Spinal cord (tissue), 10 donors: ENCODE results near the gene PPM1K. TPM values are rescaled to one million over a fixed set of nuclear protein-coding genes. Genes with fewer than 3 reads are reported as not detected.
A peak's percentile ranks its signal among the peaks of the same experiment; 100 is the strongest.
"Not testable (repeated sequence)": the region's sequence is repeated elsewhere in the genome, so short reads cannot be mapped to it uniquely, and the experiment has no call there.

Source experiments
- DNase-seq, 6 donors: peaks; one replicate each; pipeline versions ENCODE4 v3.0.0 to v3.0.0-alpha.2; 2013 to 2015; ENCODE audit warnings: low spot score in 6 of 6, low read depth in 4 of 6
- H3K27ac ChIP-seq: one replicate; pipeline ENCODE4 v1.5.1; 2013; ENCODE audit warnings: low read depth, low read length, control low read depth
- H3K27me3 ChIP-seq: one replicate; pipeline ENCODE4 v1.6.1; 2013; ENCODE audit warnings: low read length; ENCODE audit not compliant: control insufficient read depth, insufficient read depth
- H3K36me3 ChIP-seq: one replicate; pipeline ENCODE4 v1.6.1; 2013; ENCODE audit warnings: low read length; ENCODE audit not compliant: control insufficient read depth, insufficient read depth
- H3K4me1 ChIP-seq: one replicate; pipeline ENCODE4 v1.6.1; 2013; ENCODE audit warnings: low read length; ENCODE audit not compliant: control insufficient read depth, insufficient read depth
- H3K4me3 ChIP-seq: one replicate; pipeline ENCODE4 v1.5.1; 2013; ENCODE audit warnings: low read depth, low read length, control low read depth
- H3K9me3 ChIP-seq: one replicate; pipeline ENCODE4 v1.6.1; 2013; ENCODE audit warnings: low read length; ENCODE audit not compliant: control insufficient read depth, insufficient read depth
- WGBS: methylation state at CpG from one replicate; pipeline ENCODE4 v1.1.5; 2013; ENCODE audit warnings: missing lambda C conversion rate; ENCODE audit not compliant: insufficient coverage; 5-methylcytosine and 5-hydroxymethylcytosine counted together
- long read RNA-seq, 4 donors: transcript quantifications; one replicate each; lab custom pipeline, GENCODE V29; 2026
- polyA plus RNA-seq, 2 donors: library from polyadenylated mRNA; unstranded; fragments of 120-200 nt; gene quantifications; one replicate each; pipeline ENCODE4 v1.2.1, GENCODE V29; 2013; ENCODE audit not compliant: insufficient read length in 2 of 2
- total RNA-seq, 2 donors: library from RNA; depleted of rRNA in 1 of 2; stranded (reverse); fragments of 120-200 nt in 1 of 2; fragments of >200 nt in 1 of 2; gene quantifications; one replicate each; pipeline versions ENCODE4 v1.2.3 to v1.2.4, GENCODE V29; 2013 to 2014
- donor health status: healthy.

Gene PPM1K
- total RNA-seq (100 to 1,000 TPM in 1 of 2 donors, 10 to 100 TPM in 1; 47.9 to 102 TPM), polyA plus RNA-seq (10 to 100 TPM; 50.5 to 62.3 TPM)
- long read RNA-seq, donor 1, full-length matches to known transcripts: 1 of 8 reads
- long read RNA-seq, donor 1, partial matches to known transcripts: 7 of 8 reads
- long read RNA-seq, donor 1, other reads (novel, unspliced or antisense): 0 of 8 reads
- long read RNA-seq, donor 2, full-length matches to known transcripts: 4 of 4 reads
- long read RNA-seq, donor 2, partial matches to known transcripts: 0 of 4 reads
- long read RNA-seq, donor 2, other reads (novel, unspliced or antisense): 0 of 4 reads
- long read RNA-seq, donor 3, full-length matches to known transcripts: 3 of 3 reads
- long read RNA-seq, donor 3, partial matches to known transcripts: 0 of 3 reads
- long read RNA-seq, donor 3, other reads (novel, unspliced or antisense): 0 of 3 reads
- long read RNA-seq, donor 4, full-length matches to known transcripts: 2 of 10 reads
- long read RNA-seq, donor 4, partial matches to known transcripts: 8 of 10 reads
- long read RNA-seq, donor 4, other reads (novel, unspliced or antisense): 0 of 10 reads

GRCh38 chr4:88284439-88285234 lies at the start of gene PPM1K:
TSS of gene PPM1K (minus strand) at chr4:88284561. CDS start at chr4:88278583, 5,978 bp downstream.
- Histone ChIP-seq H3K27ac (peak within 1 kb of the TSS; percentile 100), H3K4me3 (peak within 1 kb of the TSS; percentile 95), H3K36me3 (no peaks in the 10 kb centered on the region), H3K9me3 (no peaks in the 10 kb centered on the region), H3K4me1 (peaks cover 18% of the 10 kb centered on the region), H3K27me3 (no peaks in the 10 kb centered on the region)
- DNase-seq: peak; percentile 95 to 99 (median 96)
- under 1% methylated on average over 49 of the region's 55 CpGs for WGBS

GRCh38 chr4:88333741-88334405 lies 49.5 kb upstream of the PPM1K start:
- Histone ChIP-seq H3K4me1 (no peaks in the 10 kb centered on the region), H3K27me3 (no peaks in the 10 kb centered on the region), H3K9me3 (no peaks in the 10 kb centered on the region), H3K36me3 (no peaks in the 10 kb centered on the region), H3K27ac (no peak overlapping the region), H3K4me3 (no peak overlapping the region)
- WGBS: no CpG with 5 or more reads among the region's 1 CpG
- DNase-seq: no peak

DNA sequence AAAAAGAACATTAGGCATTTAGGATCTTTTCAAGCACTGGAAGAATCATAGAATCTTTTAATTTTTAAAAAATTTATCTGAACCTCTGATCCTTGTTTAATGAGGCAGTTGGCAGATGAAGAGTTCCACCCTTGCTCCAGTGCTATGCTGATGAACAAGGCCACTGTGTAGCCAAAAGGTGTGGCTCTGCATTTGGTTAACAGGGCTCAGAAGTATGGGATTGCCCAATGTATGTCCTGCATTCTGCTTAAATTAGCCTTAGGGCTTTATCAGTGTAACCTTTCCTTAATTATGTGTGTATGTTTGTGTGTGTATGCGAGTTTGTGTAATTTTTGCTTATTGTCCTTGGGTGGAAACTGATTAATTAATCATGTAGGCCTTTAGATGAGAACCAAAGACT lies 43.3 kb upstream of the PPM1K start:
- H3K27ac ChIP-seq: no peak overlapping the region
- H3K4me1 ChIP-seq: no peaks in the 10 kb centered on the region
- H3K9me3 ChIP-seq: no peaks in the 10 kb centered on the region
- no peaks in the 10 kb centered on the region for H3K36me3 ChIP-seq
- WGBS: no CpG with 5 or more reads among the region's 1 CpG
- H3K27me3 ChIP-seq: no peaks in the 10 kb centered on the region
- H3K4me3 ChIP-seq: no peak overlapping the region
- DNase-seq: no peak

- H3K4me1 ChIP-seq: no peaks in the 10 kb centered on the region
- H3K27me3 ChIP-seq: no peaks in the 10 kb centered on the region
- WGBS: 62% methylated on average over 3 of the region's 5 CpGs
- H3K9me3 ChIP-seq: no peaks in the 10 kb centered on the region
- no peak overlapping the region for H3K4me3 ChIP-seq
- H3K36me3 ChIP-seq: no peaks in the 10 kb centered on the region
- DNase-seq: peak in 1 of 6 donors; percentile 10
- H3K27ac ChIP-seq: no peak overlapping the region
Measured at GRCh38 chr4:88320780-88321373, 36.5 kb upstream of the PPM1K start.

- Histone ChIP-seq H3K9me3 (no peaks in the 10 kb centered on the region), H3K27me3 (no peaks in the 10 kb centered on the region), H3K27ac (no peak overlapping the region), H3K4me3 (no peak overlapping the region), H3K36me3 (no peaks in the 10 kb centered on the region), H3K4me1 (no peaks in the 10 kb centered on the region)
- WGBS: no CpG with 5 or more reads among the region's 1 CpG
- DNase-seq: no peak
Measured at GRCh38 chr4:88320224-88320779, 35.9 kb upstream of the PPM1K start.

GRCh38 chr4:88318751-88319350 lies 34.5 kb upstream of the PPM1K start:
- H3K9me3 ChIP-seq: no peaks in the 10 kb centered on the region
- H3K27ac ChIP-seq: no peak overlapping the region
- no peaks in the 10 kb centered on the region for H3K36me3 ChIP-seq
- no peak for DNase-seq
- no peaks in the 10 kb centered on the region for H3K27me3 ChIP-seq
- no CpG with 5 or more reads among the region's 3 CpGs for WGBS
- H3K4me3 ChIP-seq: no peak overlapping the region
- H3K4me1 ChIP-seq: no peaks in the 10 kb centered on the region

DNA sequence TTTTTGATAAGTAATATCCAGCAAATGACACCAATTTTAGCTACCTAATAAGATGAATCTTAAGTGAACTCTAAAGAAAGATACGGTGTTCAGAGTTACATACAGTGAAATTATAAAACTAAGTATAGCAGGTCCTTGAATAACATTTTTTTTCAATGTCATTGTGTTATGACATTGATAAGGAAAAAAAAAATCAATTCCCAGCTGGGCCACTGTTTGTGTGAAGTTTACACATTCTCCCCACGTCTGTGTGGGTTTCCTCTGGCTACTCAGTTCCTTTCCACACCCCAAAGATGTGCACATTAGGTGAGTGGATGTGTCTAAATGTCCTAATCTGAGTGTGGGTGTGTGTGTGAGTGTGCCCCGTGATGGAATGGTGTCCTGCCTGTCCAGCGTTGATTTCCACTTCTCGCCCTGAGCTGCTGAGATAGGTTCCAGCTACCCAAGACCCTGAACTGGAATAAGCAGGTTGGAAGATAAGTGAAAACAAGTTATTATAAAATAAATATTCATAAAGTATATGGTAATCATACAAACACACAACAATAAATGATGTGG lies 31.2 kb upstream of the PPM1K start:
- Histone ChIP-seq H3K27ac (no peak overlapping the region), H3K27me3 (no peaks in the 10 kb centered on the region), H3K36me3 (peaks cover 3% of the 10 kb centered on the region), H3K4me3 (no peak overlapping the region), H3K4me1 (no peaks in the 10 kb centered on the region), H3K9me3 (no peaks in the 10 kb centered on the region)
- no peak for DNase-seq
- WGBS: 100% methylated on average over 1 of the region's 5 CpGs

- H3K36me3 ChIP-seq: not testable (repeated sequence)
Measured at GRCh38 chr4:88313088-88313624, 28.8 kb upstream of the PPM1K start.

More at GRCh38 chr4:88313088-88313624, 28.8 kb upstream of the PPM1K start:
- not testable (repeated sequence) for H3K9me3 ChIP-seq, H3K27ac ChIP-seq, H3K27me3 ChIP-seq, H3K4me3 ChIP-seq, DNase-seq, H3K4me1 ChIP-seq
- WGBS: 94% methylated on average over 22 of the region's 23 CpGs
